GM19328 (cell line): ENCODE data around the gene TMEM25.
"Not testable (repeated sequence)": the region's sequence is repeated elsewhere in the genome, so short reads cannot be mapped to it uniquely, and the experiment has no call there.

Source experiments
- ATAC-seq: cut with Tn5 transposase; IDR thresholded peaks from one replicate; pipeline ENCODE4 v1.9.1; 2021; ENCODE audit warnings: mild to moderate bottlenecking, moderate library complexity; ENCODE audit not compliant: unreplicated experiment

Gene TMEM25

GRCh38 chr11:118531597-118532084 lies 649 bp downstream of the TMEM25 start:
- ATAC-seq, result no peak

DNA sequence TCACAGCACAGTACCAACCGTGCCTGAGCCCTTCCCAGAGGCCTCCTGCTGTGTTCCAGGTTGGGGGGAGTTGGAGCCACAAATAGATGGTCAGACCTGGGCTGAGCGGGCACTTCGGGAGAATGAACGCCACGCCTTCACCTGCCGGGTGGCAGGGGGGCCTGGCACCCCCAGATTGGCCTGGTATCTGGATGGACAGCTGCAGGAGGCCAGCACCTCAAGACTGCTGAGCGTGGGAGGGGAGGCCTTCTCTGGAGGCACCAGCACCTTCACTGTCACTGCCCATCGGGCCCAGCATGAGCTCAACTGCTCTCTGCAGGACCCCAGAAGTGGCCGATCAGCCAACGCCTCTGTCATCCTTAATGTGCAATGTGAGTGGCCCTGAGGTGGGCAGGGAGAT lies 1.1 kb downstream of the TMEM25 start:
- ATAC-seq, result no peak

DNA sequence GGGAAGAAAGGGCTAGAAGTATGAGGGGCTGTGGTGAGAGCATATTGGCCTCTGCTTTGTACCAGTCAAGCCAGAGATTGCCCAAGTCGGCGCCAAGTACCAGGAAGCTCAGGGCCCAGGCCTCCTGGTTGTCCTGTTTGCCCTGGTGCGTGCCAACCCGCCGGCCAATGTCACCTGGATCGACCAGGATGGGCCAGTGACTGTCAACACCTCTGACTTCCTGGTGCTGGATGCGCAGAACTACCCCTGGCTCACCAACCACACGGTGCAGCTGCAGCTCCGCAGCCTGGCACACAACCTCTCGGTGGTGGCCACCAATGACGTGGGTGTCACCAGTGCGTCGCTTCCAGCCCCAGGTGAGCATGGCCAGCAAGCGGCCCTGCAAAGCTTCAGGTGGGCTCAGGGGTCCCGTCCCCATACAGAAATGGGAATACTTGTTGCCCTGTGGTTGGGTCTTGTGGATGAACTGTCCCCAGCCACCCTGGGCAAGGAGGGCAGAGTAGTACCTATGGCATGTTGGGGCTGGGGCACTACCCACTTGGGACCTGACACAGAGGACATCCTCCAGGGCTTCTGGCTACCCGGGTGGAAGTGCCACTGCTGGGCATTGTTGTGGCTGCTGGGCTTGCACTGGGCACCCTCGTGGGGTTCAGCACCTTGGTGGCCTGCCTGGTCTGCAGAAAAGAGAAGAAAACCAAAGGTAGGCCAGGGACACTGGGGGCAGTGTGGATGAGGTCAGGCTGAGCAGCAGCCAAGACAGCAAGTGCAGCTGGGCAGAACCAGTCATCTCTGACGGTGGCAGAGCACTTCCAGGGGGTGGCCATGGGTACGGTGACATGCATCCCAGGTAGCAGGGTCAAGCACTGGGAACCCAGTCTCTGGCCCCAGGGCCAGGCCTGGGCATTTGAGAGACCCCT lies 2.1 kb downstream of the TMEM25 start:
- no peak for ATAC-seq

DNA sequence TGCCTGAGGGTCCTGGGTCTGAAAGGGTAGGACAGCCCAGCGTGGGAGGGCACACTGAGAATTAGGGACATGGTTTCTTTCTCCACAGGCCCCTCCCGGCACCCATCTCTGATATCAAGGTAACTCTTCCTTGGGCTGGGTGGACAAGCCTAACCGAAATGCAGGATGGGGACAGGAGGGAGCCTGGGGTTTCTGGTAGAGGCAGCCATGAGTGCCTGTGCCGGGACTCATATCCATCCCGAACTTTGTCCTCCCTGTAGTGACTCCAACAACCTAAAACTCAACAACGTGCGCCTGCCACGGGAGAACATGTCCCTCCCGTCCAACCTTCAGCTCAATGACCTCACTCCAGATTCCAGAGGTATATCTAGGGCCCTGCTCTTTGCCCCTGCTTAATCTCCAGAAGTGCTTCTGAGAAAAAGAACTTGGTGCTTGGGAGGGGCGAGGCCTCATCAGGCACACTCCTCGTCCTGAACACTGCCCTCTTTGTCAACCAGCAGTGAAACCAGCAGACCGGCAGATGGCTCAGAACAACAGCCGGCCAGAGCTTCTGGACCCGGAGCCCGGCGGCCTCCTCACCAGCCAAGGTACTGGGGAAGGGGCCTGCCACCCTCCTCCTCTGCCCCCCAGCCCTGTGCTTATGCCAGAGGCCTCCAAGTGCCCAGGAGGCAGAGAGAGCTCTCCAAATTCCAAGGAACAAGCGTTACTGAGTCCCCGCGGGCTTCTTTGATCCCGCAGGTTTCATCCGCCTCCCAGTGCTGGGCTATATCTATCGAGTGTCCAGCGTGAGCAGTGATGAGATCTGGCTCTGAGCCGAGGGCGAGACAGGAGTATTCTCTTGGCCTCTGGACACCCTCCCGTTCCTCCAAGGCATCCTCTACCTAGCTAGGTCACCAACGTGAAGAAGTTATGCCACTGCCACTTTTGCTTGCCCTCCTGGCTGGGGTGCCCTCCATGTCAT lies 3.1 kb downstream of the TMEM25 start:
- ATAC-seq, result no peak

GRCh38 chr11:118535261-118535660 lies 4.3 kb downstream of the TMEM25 start:
- ATAC-seq, result no peak

GRCh38 chr11:118536726-118537125 lies 5.7 kb downstream of the TMEM25 start:
- ATAC-seq, result no peak

- no peak for ATAC-seq
Observed at GRCh38 chr11:118537409-118537980, 6.5 kb downstream of the TMEM25 start.

DNA sequence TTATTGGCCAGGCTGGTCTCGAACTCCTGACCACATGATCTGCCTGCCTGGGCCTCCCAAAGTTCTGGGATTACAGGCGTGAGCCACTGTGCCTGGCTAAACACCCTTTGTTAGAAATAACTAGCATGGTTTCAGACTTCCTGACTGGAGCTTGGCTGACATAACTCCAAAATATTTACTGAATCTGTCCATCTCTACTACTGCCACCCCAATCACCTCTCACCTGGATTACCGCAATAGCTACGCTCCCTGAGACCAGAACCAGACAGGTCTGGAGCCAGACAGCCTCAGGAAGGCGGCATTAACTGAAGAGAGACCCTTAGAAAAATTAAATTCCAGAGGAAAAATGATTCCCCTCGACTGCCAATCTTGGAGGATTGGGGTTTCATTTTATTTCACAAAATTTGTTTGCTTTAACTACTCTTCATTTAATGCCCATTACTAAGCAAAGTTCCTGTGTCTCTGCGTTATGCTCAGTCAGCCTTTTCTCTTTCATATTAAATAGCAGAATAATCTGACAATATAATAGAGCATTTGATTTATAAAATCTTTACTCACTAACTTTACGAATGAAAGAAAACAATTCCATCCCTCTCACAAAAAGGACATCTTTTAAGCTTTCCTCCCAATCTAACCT lies 13.1 kb downstream of the TMEM25 start:
- ATAC-seq, result no peak

GRCh38 chr11:118544647-118545010 lies 13.6 kb downstream of the TMEM25 start:
- ATAC-seq, result no peak

GRCh38 chr11:118545533-118545932 lies 14.5 kb downstream of the TMEM25 start:
- ATAC-seq, result no peak

DNA sequence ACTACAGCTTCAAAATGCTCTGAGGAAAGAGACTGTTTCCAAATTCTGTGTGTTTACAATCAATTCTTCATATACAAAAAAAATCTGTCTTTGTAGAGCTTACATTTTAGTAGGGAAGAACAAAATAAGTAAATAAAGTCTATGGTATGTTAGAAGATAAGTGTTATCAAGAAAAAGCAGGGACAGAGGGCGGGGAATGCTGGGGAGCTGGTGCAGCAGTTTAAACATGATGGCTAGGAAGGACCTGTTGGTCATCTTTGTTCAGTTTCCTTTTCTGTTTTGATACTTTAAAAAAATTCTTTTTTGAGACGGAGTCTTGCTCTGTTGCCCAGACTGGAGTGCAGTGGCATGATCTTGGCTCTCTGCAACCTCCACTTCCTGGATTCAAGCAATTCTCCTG lies 16.1 kb downstream of the TMEM25 start:
- ATAC-seq, result no peak

DNA sequence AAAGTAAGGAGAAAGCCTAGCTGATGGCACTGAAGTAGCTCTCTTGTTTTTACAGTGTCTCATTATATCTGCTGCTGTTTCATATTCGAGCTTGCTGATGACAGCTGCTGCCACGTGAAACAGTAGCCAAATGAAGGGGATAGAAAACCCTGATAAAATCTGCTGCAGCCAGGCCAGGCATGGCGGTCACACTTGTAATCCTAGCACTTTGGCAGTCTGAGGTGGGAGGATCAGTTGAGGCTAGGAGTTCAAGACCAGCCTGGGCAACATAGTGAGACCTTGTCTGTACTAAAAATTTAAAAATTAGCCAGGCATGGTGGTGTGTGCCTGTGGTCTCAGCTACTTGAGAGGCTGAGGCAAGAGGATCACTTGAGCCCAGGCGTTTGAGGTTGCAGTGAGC lies 21.3 kb downstream of the TMEM25 start:
- ATAC-seq, result no peak

DNA sequence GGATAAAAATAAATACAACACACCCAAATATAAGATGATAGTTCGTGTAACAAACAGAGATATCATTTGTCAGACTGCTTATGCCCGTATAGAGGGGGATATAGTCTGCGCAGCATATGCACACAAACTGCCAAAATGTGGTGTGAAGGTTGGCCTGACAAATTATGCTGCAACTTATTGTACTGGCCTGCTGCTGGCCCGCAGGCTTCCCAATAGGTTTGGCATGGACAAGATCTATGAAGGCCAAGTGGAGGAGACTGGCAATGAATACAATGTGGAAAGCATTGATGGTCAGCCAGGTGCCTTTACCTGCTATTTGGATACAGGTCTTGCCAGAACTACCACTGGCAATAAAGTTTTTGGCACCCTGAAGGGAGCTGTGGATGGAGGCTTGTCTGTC lies 29.8 kb downstream of the TMEM25 start:
- ATAC-seq, result no peak

DNA sequence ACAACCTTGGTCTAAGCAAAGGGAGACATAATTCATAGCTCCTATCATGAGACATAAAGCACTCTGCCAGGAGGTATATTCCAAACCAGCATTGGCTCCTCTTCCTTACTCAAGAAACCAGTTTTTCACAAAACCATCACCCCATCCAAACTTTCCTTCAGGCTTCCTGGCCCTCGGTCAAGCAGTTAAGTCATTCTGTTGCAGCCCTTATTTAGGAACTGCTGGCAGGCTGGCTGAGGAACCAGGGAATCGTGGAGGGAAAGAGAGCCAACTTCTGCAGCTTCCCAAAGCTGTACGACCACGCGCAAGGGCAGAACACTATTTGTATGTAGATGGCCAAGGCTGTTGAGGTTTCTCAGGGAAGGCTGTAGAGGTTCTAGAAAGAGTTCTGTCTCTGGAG lies 34.1 kb downstream of the TMEM25 start:
- ATAC-seq, result no peak

DNA sequence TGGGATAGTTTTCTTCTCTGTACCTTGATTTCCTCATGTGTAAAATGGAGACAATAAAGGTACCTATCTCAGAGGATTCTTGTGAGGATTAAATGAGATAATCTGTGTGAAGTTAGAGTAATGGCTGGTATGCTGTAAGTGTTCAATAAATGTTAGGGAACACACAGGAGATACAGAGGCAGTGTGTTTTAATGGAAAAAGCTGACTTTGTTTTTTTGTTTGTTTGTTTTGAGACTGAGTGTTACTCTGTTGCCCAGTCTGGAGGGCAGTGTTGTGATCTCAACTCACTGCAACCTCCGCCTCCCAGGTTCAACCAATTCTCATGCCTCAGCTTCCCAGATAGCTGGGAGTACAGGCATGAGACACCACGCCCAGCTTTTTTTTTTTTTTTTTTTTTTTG lies 38.7 kb downstream of the TMEM25 start:
- ATAC-seq, result no peak

- no peak for ATAC-seq
Observed at GRCh38 chr11:118570787-118571186, 39.8 kb downstream of the TMEM25 start.

DNA sequence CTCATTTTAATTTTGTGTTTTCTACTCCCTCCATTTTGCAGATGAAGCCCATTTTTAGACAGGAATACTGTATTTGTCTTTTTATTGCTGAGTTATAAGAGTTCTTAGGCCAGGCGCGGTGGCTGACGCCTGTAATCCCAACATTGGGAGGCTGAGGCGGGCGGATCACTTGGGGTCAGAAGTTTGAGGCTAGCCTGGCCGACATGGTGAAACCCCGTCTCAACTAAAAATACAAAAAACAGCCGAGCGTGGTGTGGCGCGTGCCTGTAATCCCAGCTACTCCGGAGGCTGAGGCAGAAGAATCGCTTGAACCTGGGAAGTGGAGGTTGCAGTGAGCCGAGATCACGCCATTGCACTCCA lies 40.7 kb downstream of the TMEM25 start:
- ATAC-seq, result not testable (repeated sequence)

GRCh38 chr11:118572061-118572980 lies 41.3 kb downstream of the TMEM25 start, which contains the start of gene ARCN1:
TSS of gene ARCN1 (plus strand) at chr11:118572409. CDS start at chr11:118572548, 139 bp downstream.
- ATAC-seq, result peak; percentile 67

GRCh38 chr11:118572981-118573550 lies 42.1 kb downstream of the TMEM25 start:
- peak; percentile 24 for ATAC-seq
